GM21737 (cell line): ENCODE data around the gene EPYC.
A peak's percentile ranks its signal among the peaks of the same experiment; 100 is the strongest.

Experiments used
- ATAC-seq: cut with Tn5 transposase; IDR thresholded peaks from one replicate; pipeline ENCODE4 v1.9.1; 2021; ENCODE audit warnings: mild to moderate bottlenecking, moderate library complexity; ENCODE audit not compliant: unreplicated experiment

The EPYC gene

GRCh38 chr12:90959032-90959431 is 45.7 kb downstream of the EPYC start:
- ATAC-seq: no peak

- ATAC-seq: no peak
Measured at GRCh38 chr12:90958347-90958746, 46.4 kb downstream of the EPYC start.

GRCh38 chr12:90954921-90955320 is 49.9 kb downstream of the EPYC start, which contains the start of gene CCER1:
Gene CCER1 (minus strand): TSS chr12:90955176. CDS start chr12:90954742, 434 bp downstream.
- ATAC-seq: no peak

- ATAC-seq: no peak
Measured at GRCh38 chr12:90954428-90954827, 50.3 kb downstream of the EPYC start.

- no peak for ATAC-seq
Measured at GRCh38 chr12:90953956-90954421, 50.8 kb downstream of the EPYC start.

- ATAC-seq: no peak
Measured at GRCh38 chr12:90951432-90952105, 53.2 kb downstream of the EPYC start.

- no peak for ATAC-seq
Measured at GRCh38 chr12:90947869-90948268, 56.9 kb downstream of the EPYC start.

- ATAC-seq: peak; percentile 58
Measured at GRCh38 chr12:90945070-90945649, 59.6 kb downstream of the EPYC start.

GRCh38 chr12:90943255-90943654 is 61.5 kb downstream of the EPYC start:
- ATAC-seq: no peak

- no peak for ATAC-seq
Measured at GRCh38 chr12:90940872-90941499, 63.8 kb downstream of the EPYC start.

GRCh38 chr12:90939382-90939781 is 65.4 kb downstream of the EPYC start:
- ATAC-seq: no peak

GRCh38 chr12:90938451-90938850 is 66.3 kb downstream of the EPYC start:
- no peak for ATAC-seq

GRCh38 chr12:90937651-90938050 is 67.1 kb downstream of the EPYC start:
- ATAC-seq: no peak

GRCh38 chr12:90936230-90937005 is 68.4 kb downstream of the EPYC start:
- no peak for ATAC-seq

GRCh38 chr12:90925562-90925961 is 79.2 kb downstream of the EPYC start:
- ATAC-seq: no peak

- ATAC-seq: no peak
Measured at GRCh38 chr12:90924406-90924805, 80.4 kb downstream of the EPYC start.

GRCh38 chr12:90922145-90922627 is 82.6 kb downstream of the EPYC start:
- ATAC-seq: no peak

- ATAC-seq: no peak
Measured at GRCh38 chr12:90921536-90921935, 83.2 kb downstream of the EPYC start.

- ATAC-seq: no peak
Measured at GRCh38 chr12:90920222-90920621, 84.5 kb downstream of the EPYC start.

GRCh38 chr12:90917431-90917830 is 87.3 kb downstream of the EPYC start:
- no peak for ATAC-seq

GRCh38 chr12:90916516-90916915 is 88.3 kb downstream of the EPYC start:
- ATAC-seq: no peak
